Measurements from ENCODE around the gene MED1. TPM values are rescaled to one million over a fixed set of nuclear protein-coding genes. Genes with fewer than 3 reads are reported as not detected.

Gene MED1
- polyA plus RNA-seq, 3 donors = 5.0 to 9.1 (median 7.6) TPM

GRCh38 chr17:39385040-39385439 is 66.0 kb downstream of the MED1 start:
- Histone ChIP-seq H2AFZ (ENCODE audit: insufficient read depth, low read depth, low read length, poor library complexity, severe bottlenecking) (no peak overlapping the region), H3K4me3 (replicated peaks in 1 of 3; ENCODE audit: low read depth in 2 of 3, low read length in 3 of 3) (no peak overlapping the region), H4K20me1 (ENCODE audit: insufficient read depth, low read length) (peaks cover 50% of the 10 kb centered on the region), H3K4me2 (replicated peaks; ENCODE audit: extremely low read depth, low read length, poor library complexity, severe bottlenecking) (no peak overlapping the region), H3K27me3 (ENCODE audit: control insufficient read depth in 2 of 2, insufficient read depth in 2 of 2, low read length in 2 of 2) (no peaks in the 10 kb centered on the region), H3K9ac (ENCODE audit: insufficient read depth, low read length, poor library complexity, severe bottlenecking) (no peak overlapping the region), H3K4me1 (ENCODE audit: control insufficient read depth in 1 of 2, insufficient read depth in 2 of 2, low read length in 2 of 2) (peaks cover 4 to 5% of the 10 kb centered on the region in 2 donors), H3K79me2 (ENCODE audit: insufficient read depth, low read length) (peaks cover 67% of the 10 kb centered on the region), H3K9me3 (replicated peaks in 1 of 2; ENCODE audit: control insufficient read depth in 1 of 2, insufficient read depth in 1 of 2, low read length in 2 of 2) (no peaks in the 10 kb centered on the region), H3K27ac (ENCODE audit: low read depth in 1 of 2, low read length in 2 of 2) (no peak overlapping the region), H3K36me3 (replicated peaks in 1 of 2; ENCODE audit: control insufficient read depth in 1 of 2, insufficient read depth in 2 of 2, low read length in 2 of 2) (peaks cover 5 to 18% of the 10 kb centered on the region in 2 donors)
- Mint-ChIP-seq H3K36me3 (peaks cover 10 to 24% of the 10 kb centered on the region in 2 donors), H3K27me3 (ENCODE audit: low read depth in 3 of 3) (peaks cover 0 to 2% (median 0%) of the 10 kb centered on the region in 3 donors), H3K4me1 (peaks cover 8% of the 10 kb centered on the region), H3K4me3 (no peak overlapping the region), H3K9me3 (no peaks in the 10 kb centered on the region), H3K27ac (peak overlapping the region in 2 of 7 donors; percentile 28 to 46)
- DNase-seq = no peak
- TF ChIP-seq CTCF (IDR thresholded peaks at IDR 0.05) = no peak
- intact Hi-C loops (cut with micrococcal nuclease) = no loop called here
- no CpG with 5 or more reads among the region's 6 CpGs for WGBS (ENCODE audit: insufficient coverage)

GRCh38 chr17:39380144-39380543 is 70.9 kb downstream of the MED1 start:
- Mint-ChIP-seq H3K27ac (peak overlapping the region in 4 of 7 donors; percentile 4 to 34 (median 22)), H3K27me3 (ENCODE audit: low read depth in 3 of 3) (peaks cover 0 to 2% (median 0%) of the 10 kb centered on the region in 3 donors), H3K9me3 (no peaks in the 10 kb centered on the region), H3K36me3 (peaks cover 5 to 10% of the 10 kb centered on the region in 2 donors), H3K4me3 (no peak overlapping the region), H3K4me1 (peaks cover 25% of the 10 kb centered on the region)
- Histone ChIP-seq H3K36me3 (replicated peaks in 1 of 2; ENCODE audit: control insufficient read depth in 1 of 2, insufficient read depth in 2 of 2, low read length in 2 of 2) (no peaks in the 10 kb centered on the region), H3K27ac (ENCODE audit: low read depth in 1 of 2, low read length in 2 of 2) (no peak overlapping the region), H3K79me2 (ENCODE audit: insufficient read depth, low read length) (peaks cover 51% of the 10 kb centered on the region), H3K9ac (ENCODE audit: insufficient read depth, low read length, poor library complexity, severe bottlenecking) (no peak overlapping the region), H3K4me1 (ENCODE audit: control insufficient read depth in 1 of 2, insufficient read depth in 2 of 2, low read length in 2 of 2) (peaks cover 5 to 7% of the 10 kb centered on the region in 2 donors), H3K4me2 (replicated peaks; ENCODE audit: extremely low read depth, low read length, poor library complexity, severe bottlenecking) (no peak overlapping the region), H2AFZ (ENCODE audit: insufficient read depth, low read depth, low read length, poor library complexity, severe bottlenecking) (no peak overlapping the region), H3K9me3 (replicated peaks in 1 of 2; ENCODE audit: control insufficient read depth in 1 of 2, insufficient read depth in 1 of 2, low read length in 2 of 2) (no peaks in the 10 kb centered on the region), H3K27me3 (ENCODE audit: control insufficient read depth in 2 of 2, insufficient read depth in 2 of 2, low read length in 2 of 2) (no peaks in the 10 kb centered on the region), H4K20me1 (ENCODE audit: insufficient read depth, low read length) (peaks cover 60% of the 10 kb centered on the region), H3K4me3 (replicated peaks in 1 of 3; ENCODE audit: low read depth in 2 of 3, low read length in 3 of 3) (no peak overlapping the region)
- TF ChIP-seq CTCF (IDR thresholded peaks at IDR 0.05) = no peak
- intact Hi-C loops (cut with micrococcal nuclease) = no loop called here
- WGBS (ENCODE audit: insufficient coverage) = 82% methylated on average over 1 of the region's 2 CpGs
- no peak for DNase-seq

Measured in CD14-positive monocyte (primary cell).